Stomach smooth muscle (tissue), 2 donors: ENCODE measurements around the gene CFAP69.

Experiments used
- H3K27ac ChIP-seq: one replicate; pipeline ENCODE4 v1.7.0; 2013; ENCODE audit warnings: mild to moderate bottlenecking, low read length, inconsistent platforms
- H3K27me3 ChIP-seq, 2 donors: one replicate each; pipeline ENCODE4 v1.7.0; 2013; ENCODE audit warnings: low read length in 2 of 2; ENCODE audit not compliant: insufficient read depth in 2 of 2, control insufficient read depth in 1 of 2
- H3K36me3 ChIP-seq, 2 donors: one replicate each; pipeline ENCODE4 v1.7.0; 2013; ENCODE audit warnings: low read length in 2 of 2; ENCODE audit not compliant: control insufficient read depth in 2 of 2, insufficient read depth in 2 of 2
- H3K4me1 ChIP-seq: one replicate; pipeline ENCODE4 v1.7.0; 2013; ENCODE audit warnings: low read length; ENCODE audit not compliant: control insufficient read depth, insufficient read depth
- H3K4me3 ChIP-seq, 2 donors: one replicate each; pipeline ENCODE4 v1.7.0; 2013; ENCODE audit warnings: low read length in 2 of 2
- H3K9ac ChIP-seq, 2 donors: one replicate each; pipeline ENCODE4 v1.7.0; 2013; ENCODE audit warnings: low read length in 2 of 2, mild to moderate bottlenecking in 1 of 2
- H3K9me3 ChIP-seq, 2 donors: one replicate each; pipeline ENCODE4 v1.7.0; 2013; ENCODE audit warnings: low read length in 2 of 2; ENCODE audit not compliant: control insufficient read depth in 2 of 2
- donor health status: healthy.
- donor health status: Pancreatic carcinoma.

CFAP69 gene

DNA sequence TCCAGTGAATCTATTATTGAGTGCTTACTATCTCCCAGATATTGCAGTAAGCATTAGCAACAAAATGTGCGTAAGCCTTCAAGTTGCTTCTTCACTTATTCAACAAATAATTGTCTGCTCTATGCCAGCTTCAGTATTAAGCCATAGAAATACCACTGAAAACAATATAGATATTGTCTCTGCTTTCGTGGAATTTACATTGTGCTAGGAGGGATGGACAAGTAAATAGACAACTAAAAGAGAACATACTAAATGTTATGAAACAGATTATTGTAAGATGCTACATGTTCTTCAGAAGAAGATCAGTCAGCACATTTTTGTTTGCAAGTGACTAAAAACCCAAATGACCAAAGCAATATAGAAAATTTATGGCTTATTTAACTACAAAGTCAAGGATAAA, 27.3 kb downstream of the CFAP69 start:
- Histone ChIP-seq H3K27ac (no peak overlapping the region), H3K9me3 (no peaks in the 10 kb centered on the region), H3K36me3 (no peaks in the 10 kb centered on the region), H3K4me1 (no peaks in the 10 kb centered on the region), H3K27me3 (no peaks in the 10 kb centered on the region), H3K4me3 (no peak overlapping the region), H3K9ac (no peak overlapping the region)

DNA sequence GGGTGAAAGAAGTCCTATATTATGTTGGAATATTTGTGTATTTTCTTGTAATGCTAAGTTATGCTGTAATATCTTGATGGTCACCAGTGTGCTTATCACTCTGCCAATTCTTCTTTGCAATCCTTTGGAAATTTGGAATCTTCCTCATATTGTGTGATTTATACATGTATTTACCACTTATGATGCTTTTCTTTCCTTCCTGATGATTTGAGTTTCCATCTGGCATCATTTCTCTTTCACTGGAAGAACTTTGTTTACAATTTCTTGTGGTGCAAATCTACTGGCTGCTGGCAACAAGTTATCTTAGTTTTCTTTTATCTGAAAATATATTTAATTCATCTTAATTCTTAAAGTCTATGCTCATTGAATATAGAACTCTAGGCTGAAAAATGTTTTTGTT, 29.2 kb downstream of the CFAP69 start:
- no peaks in the 10 kb centered on the region for H3K36me3 ChIP-seq
- H3K27me3 ChIP-seq = no peaks in the 10 kb centered on the region
- H3K4me3 ChIP-seq = no peak overlapping the region
- no peaks in the 10 kb centered on the region for H3K4me1 ChIP-seq
- no peak overlapping the region for H3K9ac ChIP-seq
- no peak overlapping the region for H3K27ac ChIP-seq
- H3K9me3 ChIP-seq = no peaks in the 10 kb centered on the region

- no peak overlapping the region for H3K9ac ChIP-seq
- H3K27me3 ChIP-seq = no peaks in the 10 kb centered on the region
- peaks cover 0 to 3% of the 10 kb centered on the region in 2 donors for H3K36me3 ChIP-seq
- no peaks in the 10 kb centered on the region for H3K4me1 ChIP-seq
- H3K4me3 ChIP-seq = no peak overlapping the region
- H3K9me3 ChIP-seq = no peaks in the 10 kb centered on the region
- no peak overlapping the region for H3K27ac ChIP-seq
Measured at GRCh38 chr7:90276033-90276728, 31.2 kb downstream of the CFAP69 start.

DNA sequence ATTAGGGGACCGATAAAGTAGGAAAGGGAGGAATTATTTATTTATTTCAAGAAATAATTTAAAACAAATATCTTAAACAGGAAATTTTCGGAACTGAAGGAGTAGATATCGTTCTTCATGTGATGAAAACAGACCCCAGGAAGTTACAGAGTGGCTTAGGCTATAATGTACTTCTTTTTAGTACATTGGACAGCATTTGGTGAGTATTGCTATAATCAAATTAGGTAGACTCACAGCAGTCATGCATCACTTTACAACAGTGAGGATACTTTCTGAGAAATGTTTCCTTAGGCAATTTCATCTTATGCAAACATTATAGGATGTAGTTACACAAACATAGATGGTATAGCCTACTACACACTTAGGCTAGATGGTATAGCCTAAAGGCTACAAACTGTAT, 43.2 kb downstream of the CFAP69 start:
- H3K4me1 ChIP-seq = no peaks in the 10 kb centered on the region
- H3K9ac ChIP-seq = no peak overlapping the region
- H3K27me3 ChIP-seq = no peaks in the 10 kb centered on the region
- H3K9me3 ChIP-seq = no peaks in the 10 kb centered on the region
- H3K27ac ChIP-seq = no peak overlapping the region
- H3K36me3 ChIP-seq = no peaks in the 10 kb centered on the region
- H3K4me3 ChIP-seq = no peak overlapping the region

DNA sequence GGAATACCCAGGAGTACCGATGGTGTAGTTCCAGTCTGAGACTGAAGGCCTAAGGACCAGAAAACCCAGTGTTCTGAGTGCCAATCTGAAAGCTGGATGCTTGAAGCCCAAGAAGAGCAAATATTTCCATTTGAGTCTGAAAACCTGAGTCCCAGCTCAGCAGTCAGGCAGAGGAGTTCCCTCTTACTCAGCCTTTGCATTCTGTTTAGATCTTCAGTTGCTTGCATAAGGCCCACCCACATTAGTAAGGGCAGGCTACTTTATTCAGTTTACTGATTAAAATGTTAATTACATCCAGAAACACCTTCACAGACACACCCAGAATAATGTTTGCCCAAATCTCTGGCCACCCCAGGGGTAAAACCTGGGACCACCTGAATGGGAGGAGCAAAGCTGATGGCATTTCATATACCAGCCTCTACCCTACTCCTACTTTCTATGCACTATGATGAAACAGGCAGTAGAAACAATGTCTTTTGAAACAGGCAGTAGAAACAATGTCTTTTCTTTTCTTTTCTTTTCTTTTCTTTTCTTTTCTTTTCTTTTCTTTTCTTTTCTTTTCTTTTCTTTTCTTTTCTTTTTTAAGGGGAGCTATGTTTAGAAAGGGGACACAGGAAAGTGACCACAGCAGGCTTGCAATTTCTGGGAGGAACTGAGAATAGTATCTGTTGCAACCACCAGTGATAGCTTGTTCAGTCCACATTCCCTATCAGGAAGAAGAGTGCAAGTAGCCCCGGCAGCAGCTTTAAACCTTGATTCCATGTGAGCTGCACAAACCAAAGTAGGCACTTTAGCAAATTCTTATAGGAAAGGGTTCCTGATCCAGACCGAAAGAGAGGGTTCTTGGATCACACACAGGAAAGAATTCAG, 45.5 kb downstream of the CFAP69 start:
- H3K27ac ChIP-seq = no peak overlapping the region
- H3K4me3 ChIP-seq = no peak overlapping the region
- no peak overlapping the region for H3K9ac ChIP-seq
- no peaks in the 10 kb centered on the region for H3K4me1 ChIP-seq
- no peaks in the 10 kb centered on the region for H3K27me3 ChIP-seq
- no peaks in the 10 kb centered on the region for H3K36me3 ChIP-seq
- H3K9me3 ChIP-seq = no peaks in the 10 kb centered on the region

DNA sequence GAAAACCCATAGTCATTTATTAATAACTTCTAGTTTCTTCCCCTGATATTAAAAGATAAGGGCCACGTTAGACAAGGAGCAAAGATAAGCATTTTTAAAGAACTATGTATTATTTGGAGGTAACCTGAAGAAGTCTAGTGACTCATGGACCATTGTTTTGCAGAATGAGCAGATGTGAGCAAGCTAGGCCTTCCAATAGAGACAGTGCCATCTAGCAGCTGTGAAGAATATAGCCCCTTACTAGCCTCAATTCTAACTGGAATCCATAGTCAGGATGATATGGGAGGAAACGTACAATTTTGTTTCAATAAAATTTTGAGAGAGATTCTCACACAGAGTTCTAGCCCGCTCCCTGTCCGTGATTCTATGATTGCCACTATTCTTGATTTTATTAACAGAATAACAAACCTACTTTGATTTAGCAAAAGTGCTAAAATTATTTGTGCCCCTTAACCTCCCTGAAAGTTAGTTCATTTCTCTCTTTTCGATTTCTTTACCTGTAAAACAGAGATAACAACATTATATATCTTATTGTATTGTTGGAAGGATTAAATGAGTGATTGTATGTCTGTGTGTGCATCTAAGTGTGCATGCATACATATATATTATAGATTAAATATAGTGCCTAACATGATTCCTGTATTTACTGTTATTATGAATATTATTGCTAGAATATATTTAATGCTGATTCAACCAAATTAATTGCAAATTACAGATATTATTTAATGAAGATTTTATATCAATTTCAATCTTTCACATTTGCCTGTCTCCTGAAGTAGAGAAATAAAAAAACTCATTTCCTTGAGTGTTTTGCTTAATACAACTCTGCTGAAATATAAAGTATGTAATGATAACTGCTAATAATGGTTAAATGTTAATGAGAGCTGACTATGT, 53.4 kb downstream of the CFAP69 start:
- H3K4me1 ChIP-seq = no peaks in the 10 kb centered on the region
- no peak overlapping the region for H3K4me3 ChIP-seq
- H3K9ac ChIP-seq = no peak overlapping the region
- H3K27ac ChIP-seq = no peak overlapping the region
- H3K27me3 ChIP-seq = no peaks in the 10 kb centered on the region
- no peaks in the 10 kb centered on the region for H3K36me3 ChIP-seq
- no peaks in the 10 kb centered on the region for H3K9me3 ChIP-seq

GRCh38 chr7:90303241-90303640, 58.3 kb downstream of the CFAP69 start:
- Histone ChIP-seq H3K4me1 (no peaks in the 10 kb centered on the region), H3K36me3 (peaks cover 0 to 6% of the 10 kb centered on the region in 2 donors), H3K9ac (no peak overlapping the region), H3K27ac (no peak overlapping the region), H3K4me3 (no peak overlapping the region), H3K27me3 (no peaks in the 10 kb centered on the region), H3K9me3 (no peaks in the 10 kb centered on the region)

- Histone ChIP-seq H3K9ac (no peak overlapping the region), H3K4me3 (no peak overlapping the region), H3K4me1 (no peaks in the 10 kb centered on the region), H3K27ac (no peak overlapping the region), H3K36me3 (peaks cover 0 to 9% of the 10 kb centered on the region in 2 donors), H3K9me3 (no peaks in the 10 kb centered on the region), H3K27me3 (no peaks in the 10 kb centered on the region)
Measured at GRCh38 chr7:90309872-90310271, 64.9 kb downstream of the CFAP69 start.

DNA sequence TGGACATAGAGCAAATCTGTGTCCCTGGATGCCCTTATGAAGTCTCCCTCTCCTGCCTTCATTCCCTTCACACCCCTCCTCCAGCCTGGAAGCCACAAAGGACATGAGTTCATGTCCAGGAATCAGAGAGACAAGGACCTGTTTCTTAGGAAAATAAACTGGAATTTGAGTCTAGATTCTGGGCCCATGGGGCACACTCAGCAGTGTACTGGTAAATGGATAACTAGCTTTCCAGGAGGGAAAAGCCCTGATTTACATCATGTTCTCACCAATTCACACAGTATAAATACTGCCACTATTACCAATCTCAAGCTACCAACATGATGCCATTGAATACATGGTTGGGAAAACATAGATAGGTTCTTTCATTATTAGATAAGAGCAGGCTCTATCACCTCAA, 66.2 kb downstream of the CFAP69 start:
- Histone ChIP-seq H3K9me3 (no peaks in the 10 kb centered on the region), H3K36me3 (peaks cover 0 to 9% of the 10 kb centered on the region in 2 donors), H3K27ac (no peak overlapping the region), H3K4me1 (no peaks in the 10 kb centered on the region), H3K27me3 (no peaks in the 10 kb centered on the region), H3K4me3 (no peak overlapping the region), H3K9ac (no peak overlapping the region)

- H3K9me3 ChIP-seq = no peaks in the 10 kb centered on the region
- no peak overlapping the region for H3K9ac ChIP-seq
- no peaks in the 10 kb centered on the region for H3K4me1 ChIP-seq
- peaks cover 0 to 8% of the 10 kb centered on the region in 2 donors for H3K36me3 ChIP-seq
- H3K27ac ChIP-seq = no peak overlapping the region
- no peak overlapping the region for H3K4me3 ChIP-seq
- H3K27me3 ChIP-seq = peaks cover 0 to 4% of the 10 kb centered on the region in 2 donors
Measured at GRCh38 chr7:90312745-90313144, 67.8 kb downstream of the CFAP69 start.
